Ascending aorta (tissue), 2 donors: ENCODE results near the gene PTPRC. TPM values are rescaled to one million over a fixed set of nuclear protein-coding genes. Genes with fewer than 3 reads are reported as not detected.

Source experiments
- DNase-seq, 2 donors: peaks; one replicate each; pipeline ENCODE4 v3.0.0-alpha.2; 2019; ENCODE audit warnings: low spot score in 2 of 2
- H3K27ac ChIP-seq, 2 donors: fragments of 200-600 bp; sonication (generic); one replicate each; pipeline ENCODE4 v1.5.1; 2016 to 2017; ENCODE audit warnings: mild to moderate bottlenecking in 1 of 2
- H3K27me3 ChIP-seq: fragments of 200-600 bp; sonication (generic); one replicate; pipeline ENCODE4 v1.5.1; 2017
- H3K36me3 ChIP-seq, 2 donors: fragments of 200-600 bp; sonication (generic); one replicate each; pipeline ENCODE4 v1.5.1; 2016
- H3K4me1 ChIP-seq, 2 donors: fragments of 200-600 bp; sonication (generic); one replicate each; pipeline ENCODE4 v1.5.1; 2016 to 2017; ENCODE audit warnings: mild to moderate bottlenecking in 1 of 2
- H3K4me3 ChIP-seq, 2 donors: fragments of 200-600 bp; sonication (generic); one replicate each; pipeline ENCODE4 v1.5.1; 2016 to 2017; ENCODE audit warnings: mild to moderate bottlenecking in 1 of 2
- H3K9me3 ChIP-seq, 2 donors: fragments of 200-600 bp; sonication (generic); one replicate each; pipeline ENCODE4 v1.5.1; 2016
- CTCF ChIP-seq, 3 experiments: fragments of 200-600 bp in 2 of 3; fragments of 450-650 bp in 1 of 3; sonication (generic) in 2 of 3; IDR thresholded peaks; one replicate each; pipeline ENCODE4 v1.5.1; 2016 to 2019; ENCODE audit warnings: antibody characterized with exemption in 3 of 3, mild to moderate bottlenecking in 1 of 3, moderate library complexity in 1 of 3
- intact Hi-C: fragments of 100-400 bp; cut with DNase I; formaldehyde crosslinking; loops from one replicate; pipeline ENCODE4 v1.15.1; 2023
- total RNA-seq: library from RNA; depleted of rRNA; stranded (reverse); fragments of >200 nt; gene quantifications from one replicate; pipeline ENCODE4 v1.1.0, GENCODE V29; 2016

Gene PTPRC
- total RNA-seq, 1 donor from 2014 or later = 21.3 TPM

DNA sequence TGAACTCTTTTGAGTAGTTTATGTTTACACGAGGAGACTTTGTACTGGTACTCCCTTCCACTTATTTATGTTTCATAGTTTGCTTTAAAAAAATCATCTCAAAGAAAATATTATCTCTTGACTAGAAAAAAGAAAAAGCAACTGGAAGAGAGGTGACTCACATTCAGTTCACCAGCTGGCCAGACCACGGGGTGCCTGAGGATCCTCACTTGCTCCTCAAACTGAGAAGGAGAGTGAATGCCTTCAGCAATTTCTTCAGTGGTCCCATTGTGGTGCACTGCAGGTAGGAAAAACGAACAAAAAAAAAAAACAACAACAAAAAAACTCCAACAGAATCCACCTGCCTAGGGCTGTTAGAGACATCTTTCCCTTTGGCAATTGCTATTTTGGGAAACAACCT is 102.9 kb downstream of the PTPRC start:
- intact Hi-C loops = loop anchor here (1.0 kb wide), 1 partner anchor 15 kb away; no protein-coding TSS in a partner anchor
- no peak overlapping the region for H3K27ac ChIP-seq
- no peaks in the 10 kb centered on the region for H3K36me3 ChIP-seq
- H3K4me3 ChIP-seq = no peak overlapping the region
- no peak for TF ChIP-seq CTCF (IDR thresholded peaks at IDR 0.05)
- H3K4me1 ChIP-seq = no peaks in the 10 kb centered on the region
- H3K9me3 ChIP-seq = no peaks in the 10 kb centered on the region
- DNase-seq = no peak
- no peaks in the 10 kb centered on the region for H3K27me3 ChIP-seq

- Histone ChIP-seq H3K36me3 (no peaks in the 10 kb centered on the region), H3K27ac (no peak overlapping the region), H3K4me1 (no peaks in the 10 kb centered on the region), H3K27me3 (no peaks in the 10 kb centered on the region), H3K4me3 (no peak overlapping the region), H3K9me3 (no peaks in the 10 kb centered on the region)
- TF ChIP-seq CTCF (IDR thresholded peaks at IDR 0.05) = no peak
- DNase-seq = no peak
- intact Hi-C loops = no loop called here
Measured at GRCh38 chr1:198747127-198747526, 108.3 kb downstream of the PTPRC start.

DNA sequence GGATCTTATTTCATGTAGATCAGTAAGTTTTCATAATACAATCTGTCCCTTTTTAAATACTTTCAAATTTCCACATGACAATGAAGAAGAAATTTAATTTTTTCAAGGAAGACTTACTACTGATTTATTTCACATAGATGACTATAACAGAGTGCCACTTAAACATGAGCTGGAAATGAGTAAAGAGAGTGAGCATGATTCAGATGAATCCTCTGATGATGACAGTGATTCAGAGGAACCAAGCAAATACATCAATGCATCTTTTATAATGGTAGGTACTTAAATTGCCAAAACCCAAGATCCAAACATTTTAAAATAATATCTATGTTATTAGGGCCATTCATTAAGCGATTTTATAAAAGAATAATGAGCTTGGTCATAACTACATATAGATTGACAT is 110.4 kb downstream of the PTPRC start:
- no peak for TF ChIP-seq CTCF (IDR thresholded peaks at IDR 0.05)
- no peak overlapping the region for H3K4me3 ChIP-seq
- no peaks in the 10 kb centered on the region for H3K27me3 ChIP-seq
- H3K27ac ChIP-seq = no peak overlapping the region
- no peaks in the 10 kb centered on the region for H3K4me1 ChIP-seq
- intact Hi-C loops = no loop called here
- no peaks in the 10 kb centered on the region for H3K9me3 ChIP-seq
- no peak for DNase-seq
- H3K36me3 ChIP-seq = no peaks in the 10 kb centered on the region

- intact Hi-C loops = no loop called here
- H3K27me3 ChIP-seq = no peaks in the 10 kb centered on the region
- DNase-seq = no peak
Measured at GRCh38 chr1:198750081-198750480, 111.2 kb downstream of the PTPRC start.

DNA sequence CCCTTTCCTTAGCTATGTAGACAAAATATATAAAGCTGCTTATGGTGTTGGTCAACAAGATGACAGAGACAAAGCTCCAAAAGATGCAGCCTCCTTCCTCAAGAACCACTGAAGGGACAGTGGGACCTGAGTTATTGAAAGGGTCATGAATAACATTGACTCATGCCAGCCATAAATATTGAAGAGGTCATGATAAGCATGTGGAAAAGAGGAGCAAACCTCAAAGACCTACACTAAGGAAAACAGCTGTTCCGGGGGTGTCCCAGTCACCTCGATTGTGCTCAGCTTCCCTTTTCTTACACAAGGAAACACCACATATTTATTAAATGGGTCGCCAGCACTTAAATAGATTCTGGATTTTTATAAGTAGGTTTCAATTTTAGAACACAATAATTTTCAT is 112.9 kb downstream of the PTPRC start:
- Histone ChIP-seq H3K36me3 (no peaks in the 10 kb centered on the region), H3K27ac (no peak overlapping the region), H3K9me3 (no peaks in the 10 kb centered on the region), H3K27me3 (no peaks in the 10 kb centered on the region), H3K4me3 (no peak overlapping the region), H3K4me1 (no peaks in the 10 kb centered on the region)
- intact Hi-C loops = no loop called here
- no peak for TF ChIP-seq CTCF (IDR thresholded peaks at IDR 0.05)
- no peak for DNase-seq

More at GRCh38 chr1:198750081-198750480, 111.2 kb downstream of the PTPRC start:
- no peaks in the 10 kb centered on the region for H3K4me1 ChIP-seq
- H3K9me3 ChIP-seq = no peaks in the 10 kb centered on the region
- no peak overlapping the region for H3K4me3 ChIP-seq
- H3K27ac ChIP-seq = no peak overlapping the region
- H3K36me3 ChIP-seq = no peaks in the 10 kb centered on the region
- no peak for TF ChIP-seq CTCF (IDR thresholded peaks at IDR 0.05)

DNA sequence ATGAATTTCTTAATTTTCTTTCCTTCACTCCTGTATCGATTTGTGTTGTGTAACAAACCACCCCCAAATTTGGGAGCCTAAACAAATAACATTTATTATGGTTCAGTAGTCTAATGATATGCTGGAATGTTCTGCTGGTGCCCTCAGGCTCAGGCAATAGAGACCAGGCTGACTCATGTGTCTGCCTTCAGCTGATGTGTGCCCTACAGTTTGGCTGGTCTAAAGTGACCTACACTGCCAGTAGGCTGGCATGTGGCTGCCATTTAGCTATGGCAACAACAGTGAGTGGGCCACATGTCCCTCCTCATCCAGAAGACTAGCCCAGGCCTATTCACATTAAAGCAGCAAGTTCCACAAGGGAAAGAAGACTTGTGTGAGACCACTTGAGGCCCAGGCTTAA is 115.8 kb downstream of the PTPRC start:
- Histone ChIP-seq H3K27me3 (no peaks in the 10 kb centered on the region), H3K27ac (no peak overlapping the region), H3K4me1 (no peaks in the 10 kb centered on the region), H3K9me3 (no peaks in the 10 kb centered on the region), H3K4me3 (no peak overlapping the region), H3K36me3 (no peaks in the 10 kb centered on the region)
- intact Hi-C loops = no loop called here
- no peak for TF ChIP-seq CTCF (IDR thresholded peaks at IDR 0.05)
- no peak for DNase-seq
